ENCODE results near the gene FBLN1.

DNA sequence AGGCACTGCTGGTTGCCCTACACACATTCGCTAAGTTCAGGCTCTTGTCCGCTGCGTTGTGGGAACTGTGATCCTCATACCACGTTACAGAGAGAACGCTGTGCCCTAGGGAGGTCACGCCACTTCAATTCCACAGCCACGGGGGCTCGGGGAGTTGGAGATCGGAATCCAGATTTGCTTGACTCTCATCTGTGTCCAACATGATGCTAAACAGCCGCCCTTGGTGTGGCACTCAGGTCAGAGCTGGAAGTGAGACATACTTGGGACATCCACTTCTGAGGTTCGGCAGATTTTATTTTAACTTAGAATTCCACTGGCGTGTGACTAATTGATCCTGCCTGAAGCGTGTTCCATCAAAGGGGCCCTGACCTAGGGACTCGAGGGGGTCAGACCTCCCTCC is 47.5 kb upstream of the FBLN1 start:
- TF ChIP-seq CTCF (conservative IDR thresholded peaks at IDR 0.05) (no peak), EZH2 (IDR thresholded peaks at IDR 0.05; ENCODE audit: low read depth) (no peak)

All from PC-9 (cell line).